Measurements from ENCODE around the gene SELP. TPM values are rescaled to one million over a fixed set of nuclear protein-coding genes. Genes with fewer than 3 reads are reported as not detected.

The SELP gene
- total RNA-seq, 1 experiment from 2014 or later: not detected

GRCh38 chr1:169679692-169680091 is 49.8 kb upstream of the SELP start:
- no peak overlapping the region for H2AK5ac ChIP-seq (ENCODE audit: insufficient read length, low read length)
- WGBS (ENCODE audit: extremely low coverage, insufficient read length, low lambda C conversion rate): no CpG with 5 or more reads among the region's 3 CpGs
- no peak overlapping the region for H3K18ac ChIP-seq (ENCODE audit: insufficient read length, low read depth, low read length)
- no peaks in the 10 kb centered on the region for H3K9me3 ChIP-seq (ENCODE audit: control insufficient read depth, low read depth, low read length)
- no peak overlapping the region for H3K14ac ChIP-seq (ENCODE audit: insufficient read depth, low read length)
- H3K23ac ChIP-seq (ENCODE audit: insufficient read length, low read depth, low read length): no peak overlapping the region
- no peak overlapping the region for H2BK20ac ChIP-seq (ENCODE audit: low read depth, low read length, poor library complexity, severe bottlenecking)
- no peak overlapping the region for H4K5ac ChIP-seq (ENCODE audit: insufficient read length, low read depth, low read length)
- H3K79me1 ChIP-seq (ENCODE audit: insufficient read depth, low read depth, low read length, poor library complexity, severe bottlenecking): no peaks in the 10 kb centered on the region
- H2BK15ac ChIP-seq (ENCODE audit: low read depth, low read length): no peak overlapping the region
- H3K56ac ChIP-seq (ENCODE audit: insufficient read length, low read depth, low read length): no peak overlapping the region
- H4K20me1 ChIP-seq (ENCODE audit: control insufficient read depth, insufficient read depth, insufficient read length): no peaks in the 10 kb centered on the region
- Mint-ChIP-seq H3K27ac (no peak overlapping the region), H3K9me3 (no peaks in the 10 kb centered on the region; a peak in 1 of 5 replicates), H3K4me1 (peaks cover 8 to 12% of the 10 kb centered on the region in 2 experiments), H3K4me3 (no peak overlapping the region), H3K27me3 (ENCODE audit: low read depth) (peaks cover 15% of the 10 kb centered on the region), H3K36me3 (ENCODE audit: insufficient read depth in 1 of 3, low read depth in 3 of 3) (no peaks in the 10 kb centered on the region; a peak in 1 of 7 replicates)
- no peaks in the 10 kb centered on the region for H3K79me2 ChIP-seq (ENCODE audit: insufficient read depth, low read length)
- H3K27ac ChIP-seq (ENCODE audit: insufficient read length, low read depth, low read length): no peak overlapping the region
- no peak overlapping the region for H2AFZ ChIP-seq (ENCODE audit: low read length)
- no peak overlapping the region for H2BK5ac ChIP-seq (ENCODE audit: insufficient read length, low read length)
- no peak overlapping the region for H3T11ph ChIP-seq (ENCODE audit: low read length)
- no peak overlapping the region for H3K4ac ChIP-seq (ENCODE audit: low read depth, low read length)
- peaks cover 20% of the 10 kb centered on the region for H3K27me3 ChIP-seq (ENCODE audit: insufficient read depth, low read length)
- no peak overlapping the region for H3K4me2 ChIP-seq (ENCODE audit: insufficient read depth, insufficient read length, low read length)
- no peak for DNase-seq
- no peak overlapping the region for H4K8ac ChIP-seq (replicated peaks; ENCODE audit: insufficient read length, low read depth, low read length)
- H3K23me2 ChIP-seq (ENCODE audit: insufficient read length, low read depth, low read length, poor library complexity, severe bottlenecking): no peaks in the 10 kb centered on the region
- H3K4me1 ChIP-seq (ENCODE audit: insufficient read depth, low read length): peaks cover 5% of the 10 kb centered on the region; the same call in 1 of the 2 replicates
- no peak overlapping the region for H4K91ac ChIP-seq (ENCODE audit: insufficient read length, low read depth, low read length)
- no peak overlapping the region for H2BK12ac ChIP-seq (ENCODE audit: insufficient read length, low read depth, low read length)
- H3K9ac ChIP-seq (ENCODE audit: extremely low read depth, insufficient read length, low read length): no peak overlapping the region
- H2BK120ac ChIP-seq (ENCODE audit: low read depth, low read length, poor library complexity, severe bottlenecking): no peak overlapping the region
- no peak for TF ChIP-seq CTCF (conservative IDR thresholded peaks at IDR 0.05)

Data from H9 (cell line).